ENCODE measurements around the gene ETS2. TPM values are rescaled to one million over a fixed set of nuclear protein-coding genes. Genes with fewer than 3 reads are reported as not detected.
A peak's percentile ranks its signal among the peaks of the same experiment; 100 is the strongest.

The ETS2 gene
- total and polyA plus RNA-seq, 2 experiments from 2014 or later, result 4.4 to 7.3 TPM

- no peaks in the 10 kb centered on the region for H3K9me3 ChIP-seq (ENCODE audit: low read depth)
- TF ChIP-seq EZH2phosphoT487 (IDR thresholded peaks at IDR 0.05; ENCODE audit: insufficient read depth, low read depth) (no peak), EZH2 (IDR thresholded peaks at IDR 0.05; ENCODE audit: insufficient read depth, poor library complexity, severe bottlenecking) (no peak)
- H3K4me1 ChIP-seq (ENCODE audit: insufficient read depth), result peaks cover 18% of the 10 kb centered on the region
These were observed 29.0 kb downstream of the ETS2 start for GRCh38 chr21:38834725-38835124.

GRCh38 chr21:38837806-38838461 lies 32.2 kb downstream of the ETS2 start:
- Histone ChIP-seq H3K27ac (no peak overlapping the region), H2AFZ (no peak overlapping the region)
- 87 to 94% methylated on average over 5 of the region's 5 CpGs for WGBS, 2 experiments (ENCODE audit: low coverage in 1 of 2, low lambda C conversion rate in 2 of 2, missing lambda C conversion rate in 2 of 2)

More at GRCh38 chr21:38834725-38835124, 29.0 kb downstream of the ETS2 start:
- no peak overlapping the region for H2AFZ ChIP-seq
- no peaks in the 10 kb centered on the region for H3K27me3 ChIP-seq (replicated peaks; ENCODE audit: insufficient read depth)
- no peaks in the 10 kb centered on the region for H3K36me3 ChIP-seq (ENCODE audit: low read depth)
- H3K4me3 ChIP-seq, result no peak overlapping the region
- H3K4me2 ChIP-seq (ENCODE audit: unreplicated experiment), result no peak overlapping the region
- in situ Hi-C loops (cut with MboI), result no loop called here
- no peak for DNase-seq
- H3K9ac ChIP-seq, result no peak overlapping the region
- no peaks in the 10 kb centered on the region for H3K79me2 ChIP-seq (ENCODE audit: insufficient read depth)
- 91 to 96% methylated on average over 3 of the region's 3 CpGs for WGBS, 2 experiments (ENCODE audit: low coverage in 1 of 2, low lambda C conversion rate in 2 of 2, missing lambda C conversion rate in 2 of 2)
- H3F3A ChIP-seq (ENCODE audit: insufficient read depth), result peaks cover 20% of the 10 kb centered on the region
- H4K20me1 ChIP-seq (ENCODE audit: insufficient read depth), result no peaks in the 10 kb centered on the region
- no peak overlapping the region for H3K27ac ChIP-seq
- H3K9me2 ChIP-seq (ENCODE audit: insufficient read depth), result no peaks in the 10 kb centered on the region

GRCh38 chr21:38838598-38839327 lies 33.0 kb downstream of the ETS2 start:
- H3F3A ChIP-seq (ENCODE audit: insufficient read depth), result peaks cover 23% of the 10 kb centered on the region
- in situ Hi-C loops (cut with MboI), result no loop called here
- H3K36me3 ChIP-seq (ENCODE audit: low read depth), result no peaks in the 10 kb centered on the region
- H3K4me3 ChIP-seq, result no peak overlapping the region
- H3K9ac ChIP-seq, result peak overlapping the region; percentile 26; the same call in 1 of the 2 replicates
- no peak for DNase-seq
- no peak overlapping the region for H2AFZ ChIP-seq
- peak overlapping the region; percentile 84 for H3K27ac ChIP-seq
- TF ChIP-seq EZH2phosphoT487 (IDR thresholded peaks at IDR 0.05; ENCODE audit: insufficient read depth, low read depth) (no peak), EZH2 (IDR thresholded peaks at IDR 0.05; ENCODE audit: insufficient read depth, poor library complexity, severe bottlenecking) (no peak)
- 97 to 98% methylated on average over 12 of the region's 12 CpGs for WGBS, 2 experiments (ENCODE audit: low coverage in 1 of 2, low lambda C conversion rate in 2 of 2, missing lambda C conversion rate in 2 of 2)
- H3K9me2 ChIP-seq (ENCODE audit: insufficient read depth), result no peaks in the 10 kb centered on the region
- no peaks in the 10 kb centered on the region for H3K79me2 ChIP-seq (ENCODE audit: insufficient read depth)
- no peaks in the 10 kb centered on the region for H3K27me3 ChIP-seq (replicated peaks; ENCODE audit: insufficient read depth)
- no peaks in the 10 kb centered on the region for H3K9me3 ChIP-seq (ENCODE audit: low read depth)
- peak overlapping the region; percentile 36 for H3K4me2 ChIP-seq (ENCODE audit: unreplicated experiment)
- no peaks in the 10 kb centered on the region for H4K20me1 ChIP-seq (ENCODE audit: insufficient read depth)
- H3K4me1 ChIP-seq (ENCODE audit: insufficient read depth), result peaks cover 19% of the 10 kb centered on the region

More at GRCh38 chr21:38837806-38838461, 32.2 kb downstream of the ETS2 start:
- Histone ChIP-seq H3K4me3 (no peak overlapping the region), H3K9ac (no peak overlapping the region), H3K4me2 (ENCODE audit: unreplicated experiment) (no peak overlapping the region), H3K9me3 (ENCODE audit: low read depth) (no peaks in the 10 kb centered on the region), H3F3A (ENCODE audit: insufficient read depth) (peaks cover 15% of the 10 kb centered on the region), H3K9me2 (ENCODE audit: insufficient read depth) (no peaks in the 10 kb centered on the region), H3K4me1 (ENCODE audit: insufficient read depth) (peaks cover 15% of the 10 kb centered on the region), H3K27me3 (replicated peaks; ENCODE audit: insufficient read depth) (no peaks in the 10 kb centered on the region), H3K79me2 (ENCODE audit: insufficient read depth) (no peaks in the 10 kb centered on the region), H4K20me1 (ENCODE audit: insufficient read depth) (no peaks in the 10 kb centered on the region), H3K36me3 (ENCODE audit: low read depth) (no peaks in the 10 kb centered on the region)
- no peak for TF ChIP-seq EZH2phosphoT487 (IDR thresholded peaks at IDR 0.05; ENCODE audit: insufficient read depth, low read depth)
- no peak for TF ChIP-seq EZH2 (IDR thresholded peaks at IDR 0.05; ENCODE audit: insufficient read depth, poor library complexity, severe bottlenecking)
- in situ Hi-C loops (cut with MboI), result no loop called here
- no peak for DNase-seq

DNA sequence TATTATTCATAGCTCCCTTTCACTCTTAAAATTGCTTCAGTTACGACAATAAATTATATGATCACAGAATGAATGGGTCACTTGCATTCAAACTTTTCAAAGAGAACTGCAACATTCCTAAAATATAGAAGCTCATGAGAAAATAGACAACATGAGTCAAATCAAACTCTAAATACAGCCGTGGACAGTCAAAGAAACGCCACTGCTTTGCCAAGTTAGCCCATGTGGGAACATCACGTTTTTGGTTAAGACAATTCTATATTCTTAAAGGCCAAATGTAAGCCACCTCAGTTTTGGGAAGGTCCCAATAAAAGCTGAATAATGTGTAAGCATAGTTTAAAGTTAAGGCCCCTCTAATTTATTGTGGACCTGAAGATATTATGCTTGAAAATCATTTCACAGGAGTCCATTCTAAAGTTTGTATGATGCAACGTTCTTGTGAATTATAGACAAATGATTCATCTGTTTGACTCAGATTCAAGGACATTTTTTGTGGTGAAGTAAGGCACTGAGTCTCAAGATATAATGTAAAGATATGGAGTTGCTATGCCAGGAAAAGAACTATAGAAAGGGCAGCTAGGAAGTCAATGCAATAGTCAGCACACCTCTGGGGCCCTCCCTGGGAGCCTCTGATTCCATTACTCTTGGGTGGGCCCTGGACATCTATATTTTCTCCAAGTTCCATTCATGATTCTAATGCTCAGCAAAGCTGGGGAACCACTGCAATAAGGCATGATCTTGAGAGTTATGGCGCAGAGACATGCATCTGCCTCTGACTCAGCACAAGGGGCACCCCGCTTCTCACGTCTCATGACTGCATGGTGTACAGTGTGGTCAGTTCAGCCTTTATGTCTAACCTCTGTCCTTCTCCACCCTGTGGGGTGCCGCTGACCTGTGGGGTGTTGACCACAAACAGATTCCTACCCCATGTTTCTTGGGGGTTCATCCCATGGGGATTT lies 33.9 kb downstream of the ETS2 start:
- TF ChIP-seq EZH2 (IDR thresholded peaks at IDR 0.05; ENCODE audit: insufficient read depth, poor library complexity, severe bottlenecking) (no peak), EZH2phosphoT487 (IDR thresholded peaks at IDR 0.05; ENCODE audit: insufficient read depth, low read depth) (no peak)
- peak overlapping the region; percentile 26 for H3K9ac ChIP-seq
- H3K79me2 ChIP-seq (ENCODE audit: insufficient read depth), result no peaks in the 10 kb centered on the region
- H3K4me2 ChIP-seq (ENCODE audit: unreplicated experiment), result peak overlapping the region; percentile 36
- 43 to 47% methylated on average over 9 of the region's 9 CpGs for WGBS, 2 experiments (ENCODE audit: low coverage in 1 of 2, low lambda C conversion rate in 2 of 2, missing lambda C conversion rate in 2 of 2)
- peaks cover 25% of the 10 kb centered on the region for H3K4me1 ChIP-seq (ENCODE audit: insufficient read depth)
- no peaks in the 10 kb centered on the region for H3K27me3 ChIP-seq (replicated peaks; ENCODE audit: insufficient read depth)
- in situ Hi-C loops (cut with MboI), result no loop called here
- no peak overlapping the region for H3K4me3 ChIP-seq
- H3K9me2 ChIP-seq (ENCODE audit: insufficient read depth), result no peaks in the 10 kb centered on the region
- 0 out of 2 replicates have a peak overlapping the region, but pooled peaks have one; percentile 34 for H2AFZ ChIP-seq
- H3K9me3 ChIP-seq (ENCODE audit: low read depth), result no peaks in the 10 kb centered on the region
- H4K20me1 ChIP-seq (ENCODE audit: insufficient read depth), result no peaks in the 10 kb centered on the region
- DNase-seq, result peak; percentile 92
- H3K36me3 ChIP-seq (ENCODE audit: low read depth), result no peaks in the 10 kb centered on the region
- peaks cover 31% of the 10 kb centered on the region for H3F3A ChIP-seq (ENCODE audit: insufficient read depth)
- peak overlapping the region; percentile 84 for H3K27ac ChIP-seq

Measured in GM23248 (cell line).